ENCODE results near the gene PARM1.

DNA sequence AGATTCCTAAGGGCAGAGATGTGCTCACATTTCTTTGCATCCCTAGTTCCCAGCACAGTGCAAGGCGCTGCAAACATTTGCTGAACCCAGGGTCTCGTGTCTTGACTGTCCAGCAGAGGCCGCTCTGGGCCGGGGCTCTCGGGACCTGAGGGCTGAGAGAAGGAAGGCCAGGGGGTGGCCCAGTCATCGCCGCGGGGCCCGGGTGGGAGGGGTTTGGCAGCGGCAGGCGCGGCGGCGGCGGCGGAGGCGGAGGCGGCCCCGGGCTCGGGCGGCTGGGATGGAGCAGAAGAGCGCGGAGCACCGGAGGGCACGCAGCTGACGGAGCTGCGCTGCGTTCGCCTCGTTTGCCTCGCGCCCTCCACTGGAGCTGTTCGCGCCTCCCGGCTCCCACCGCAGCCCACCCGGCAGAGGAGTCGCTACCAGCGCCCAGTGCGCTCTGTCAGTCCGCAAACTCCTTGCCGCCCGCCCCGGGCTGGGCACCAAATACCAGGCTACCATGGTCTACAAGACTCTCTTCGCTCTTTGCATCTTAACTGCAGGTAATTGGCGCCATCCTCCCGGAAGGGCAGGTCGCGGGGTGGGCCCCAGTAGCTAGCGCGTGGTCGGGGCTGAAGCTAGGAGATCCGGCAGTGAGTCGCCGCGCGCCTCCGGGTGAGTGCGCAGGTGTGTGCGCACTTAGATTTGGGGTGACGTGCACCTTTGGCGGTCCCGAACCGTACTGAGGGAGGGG lies at the start of gene PARM1:
- TF ChIP-seq, protein P1, sequence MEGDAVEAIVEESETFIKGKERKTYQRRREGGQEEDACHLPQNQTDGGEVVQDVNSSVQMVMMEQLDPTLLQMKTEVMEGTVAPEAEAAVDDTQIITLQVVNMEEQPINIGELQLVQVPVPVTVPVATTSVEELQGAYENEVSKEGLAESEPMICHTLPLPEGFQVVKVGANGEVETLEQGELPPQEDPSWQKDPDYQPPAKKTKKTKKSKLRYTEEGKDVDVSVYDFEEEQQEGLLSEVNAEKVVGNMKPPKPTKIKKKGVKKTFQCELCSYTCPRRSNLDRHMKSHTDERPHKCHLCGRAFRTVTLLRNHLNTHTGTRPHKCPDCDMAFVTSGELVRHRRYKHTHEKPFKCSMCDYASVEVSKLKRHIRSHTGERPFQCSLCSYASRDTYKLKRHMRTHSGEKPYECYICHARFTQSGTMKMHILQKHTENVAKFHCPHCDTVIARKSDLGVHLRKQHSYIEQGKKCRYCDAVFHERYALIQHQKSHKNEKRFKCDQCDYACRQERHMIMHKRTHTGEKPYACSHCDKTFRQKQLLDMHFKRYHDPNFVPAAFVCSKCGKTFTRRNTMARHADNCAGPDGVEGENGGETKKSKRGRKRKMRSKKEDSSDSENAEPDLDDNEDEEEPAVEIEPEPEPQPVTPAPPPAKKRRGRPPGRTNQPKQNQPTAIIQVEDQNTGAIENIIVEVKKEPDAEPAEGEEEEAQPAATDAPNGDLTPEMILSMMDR (IDR thresholded peaks at IDR 0.05) = peak in 5 of 7 experiments; percentile 49 to 74 (median 58)
- no peak for TF ChIP-seq POLR2A (IDR thresholded peaks at IDR 0.05)
